ENCODE results near the gene MARK4. TPM values are rescaled to one million over a fixed set of nuclear protein-coding genes. Genes with fewer than 3 reads are reported as not detected.

MARK4 gene
- total and polyA plus RNA-seq, 4 donors = 6.0 to 40.4 (median 28.0) TPM

DNA sequence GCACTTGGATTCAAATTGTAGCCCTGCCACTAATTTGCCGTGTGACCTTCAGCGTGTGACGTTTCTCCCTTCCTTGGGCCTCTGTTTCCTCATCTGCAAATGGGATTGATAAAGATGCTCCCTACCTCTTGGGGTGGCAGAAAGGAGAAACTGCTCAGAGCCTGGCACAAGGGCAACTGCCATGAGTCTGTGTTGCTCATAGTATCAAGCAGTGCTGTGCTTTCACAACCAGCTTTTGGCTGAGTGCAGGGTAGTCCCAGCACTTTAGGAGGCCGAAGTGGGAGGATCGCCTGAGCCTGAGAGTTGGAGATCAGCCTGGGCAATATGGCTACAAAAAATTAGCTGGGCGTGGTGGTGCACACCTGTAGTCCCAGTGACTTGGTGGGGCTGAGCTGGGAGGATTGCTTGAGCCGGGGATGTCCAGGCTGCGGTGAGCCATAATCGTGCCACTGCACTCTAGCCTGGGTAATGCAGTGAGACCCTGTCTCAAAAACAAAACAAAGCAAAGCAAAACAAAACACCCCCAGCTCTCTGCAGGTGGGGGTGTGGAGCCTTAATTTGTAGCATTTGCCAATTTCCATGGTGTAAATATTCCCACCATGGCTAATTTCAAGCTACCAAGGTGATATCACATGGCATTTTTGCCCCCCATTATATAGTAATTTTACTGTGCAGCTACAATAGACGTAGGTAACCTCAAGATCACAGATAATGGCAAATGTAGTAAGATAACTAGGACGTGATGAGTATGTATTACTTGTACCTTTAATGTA is 1.6 kb upstream of the MARK4 start:
- no peak overlapping the region for H3K4me3 ChIP-seq (ENCODE audit: low read length in 2 of 2)
- no peak for ATAC-seq (ENCODE audit: low FRiP score)
- H3K27me3 ChIP-seq (ENCODE audit: control insufficient read depth in 1 of 2, insufficient read depth in 2 of 2, low read length in 1 of 2) = no peaks in the 10 kb centered on the region
- 65 to 69% methylated on average over 11 of the region's 11 CpGs for WGBS, 2 donors
- no peaks in the 10 kb centered on the region for H3K4me1 ChIP-seq (ENCODE audit: control insufficient read depth in 1 of 2, insufficient read depth in 2 of 2, low read length in 2 of 2)
- DNase-seq = no peak
- no peaks in the 10 kb centered on the region for H3K9me3 ChIP-seq (ENCODE audit: control insufficient read depth, low read length)
- no peaks in the 10 kb centered on the region for H3K36me3 ChIP-seq (ENCODE audit: control insufficient read depth in 1 of 2, insufficient read depth in 2 of 2, low read length in 1 of 2)
- intact Hi-C loops (cut with DNase I) = loop anchor here in 1 of 2 donors (5.0 kb wide), 2 partner anchors 72 to 88 kb away; partner anchors contain the start of genes BLOC1S3 and TRAPPC6A
- H3K27ac ChIP-seq (ENCODE audit: low read depth in 1 of 2, low read length in 2 of 2) = no peak overlapping the region

DNA sequence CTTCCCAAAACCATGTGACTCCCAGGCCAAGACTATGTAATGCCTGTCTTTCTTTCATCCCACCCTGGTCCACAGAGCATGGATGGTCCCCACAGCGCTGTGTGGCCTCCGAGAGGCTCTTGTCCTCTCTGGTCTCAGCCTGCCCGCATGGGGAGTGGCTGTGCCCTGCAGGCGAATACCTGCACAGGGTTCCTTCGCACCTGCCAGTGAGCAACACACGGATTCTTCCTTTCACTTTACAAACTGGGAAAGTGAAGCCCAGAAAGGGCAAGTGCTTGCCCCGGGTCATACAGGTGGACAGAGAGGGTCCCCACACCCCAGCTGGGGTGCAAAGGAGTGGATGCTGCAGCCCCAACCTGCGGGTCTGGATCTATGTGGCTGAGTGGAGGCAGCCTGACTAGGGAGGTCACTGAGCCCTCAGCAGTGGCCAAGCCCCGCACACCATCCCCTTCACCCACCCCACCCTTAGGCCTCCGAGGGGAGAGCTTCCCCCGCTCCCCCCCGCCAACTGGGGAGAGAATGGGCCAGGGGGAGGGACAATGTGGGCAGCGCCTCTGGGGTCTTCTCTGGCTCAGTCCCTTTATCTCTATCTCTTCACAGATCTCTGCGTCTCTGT is 747 bp upstream of the MARK4 start:
- ATAC-seq (ENCODE audit: low FRiP score) (peak; percentile 47), DNase-seq (no peak)
- Histone ChIP-seq H3K4me3 (ENCODE audit: low read length in 2 of 2) (peak overlapping the region; percentile 83 to 97), H3K36me3 (ENCODE audit: control insufficient read depth in 1 of 2, insufficient read depth in 2 of 2, low read length in 1 of 2) (no peaks in the 10 kb centered on the region), H3K27ac (ENCODE audit: low read depth in 1 of 2, low read length in 2 of 2) (no peak overlapping the region), H3K4me1 (ENCODE audit: control insufficient read depth in 1 of 2, insufficient read depth in 2 of 2, low read length in 2 of 2) (no peaks in the 10 kb centered on the region), H3K9me3 (ENCODE audit: control insufficient read depth, low read length) (no peaks in the 10 kb centered on the region), H3K27me3 (ENCODE audit: control insufficient read depth in 1 of 2, insufficient read depth in 2 of 2, low read length in 1 of 2) (no peaks in the 10 kb centered on the region)
- intact Hi-C loops (cut with DNase I) = loop anchor here in 1 of 2 donors (5.0 kb wide), 2 partner anchors 73 to 87 kb away; partner anchors contain the start of genes BLOC1S3 and TRAPPC6A
- 34 to 42% methylated on average over 12 to 14 of the region's 14 CpGs for WGBS, 2 donors

DNA sequence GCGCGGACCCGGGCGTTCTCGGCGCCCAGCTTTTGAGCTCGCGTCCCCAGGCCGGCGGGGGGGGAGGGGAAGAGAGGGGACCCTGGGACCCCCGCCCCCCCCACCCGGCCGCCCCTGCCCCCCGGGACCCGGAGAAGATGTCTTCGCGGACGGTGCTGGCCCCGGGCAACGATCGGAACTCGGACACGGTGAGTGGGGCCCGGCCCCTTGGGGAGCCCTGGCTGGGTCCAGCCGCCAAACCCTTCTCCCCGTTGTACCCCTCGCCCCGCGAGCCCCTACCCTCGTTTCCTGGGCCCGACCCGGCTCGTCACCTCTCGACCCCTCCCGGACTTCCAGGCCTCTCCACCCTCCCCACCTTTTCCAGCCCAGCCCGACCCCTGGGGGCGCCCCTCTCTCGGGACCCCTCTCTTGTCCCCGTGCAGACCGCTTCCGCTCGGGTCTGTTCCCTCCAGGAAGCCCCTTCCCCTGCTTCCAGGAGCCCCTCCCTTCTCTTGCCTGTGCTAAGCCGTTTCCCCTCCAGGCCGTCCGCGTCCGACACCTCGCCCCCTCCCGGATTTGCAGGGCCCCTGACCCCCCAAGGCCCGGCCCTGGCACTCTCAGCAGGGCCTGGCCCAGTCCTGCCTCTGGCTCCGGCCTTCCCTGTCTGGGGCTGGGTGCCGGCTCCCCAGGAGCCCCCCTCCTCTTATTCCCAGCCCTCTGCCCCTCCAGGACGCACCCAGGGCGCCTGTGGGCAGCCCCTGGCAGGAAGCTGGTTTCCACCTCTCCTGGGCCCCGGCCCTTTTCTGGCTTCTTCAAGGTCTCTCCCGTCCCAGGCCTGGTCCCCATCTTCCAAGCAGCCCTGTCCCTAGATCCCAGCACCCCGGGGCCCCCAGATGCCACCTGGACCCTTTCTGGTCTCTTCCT is 632 bp downstream of the MARK4 start:
- WGBS, 2 donors = 1% methylated on average over 33 to 57 of the region's 57 CpGs
- Histone ChIP-seq H3K9me3 (ENCODE audit: control insufficient read depth, low read length) (no peaks in the 10 kb centered on the region), H3K4me1 (ENCODE audit: control insufficient read depth in 1 of 2, insufficient read depth in 2 of 2, low read length in 2 of 2) (no peaks in the 10 kb centered on the region), H3K27ac (ENCODE audit: low read depth in 1 of 2, low read length in 2 of 2) (no peak overlapping the region), H3K4me3 (ENCODE audit: low read length in 2 of 2) (peak overlapping the region; percentile 83 to 97), H3K36me3 (ENCODE audit: control insufficient read depth in 1 of 2, insufficient read depth in 2 of 2, low read length in 1 of 2) (no peaks in the 10 kb centered on the region), H3K27me3 (ENCODE audit: control insufficient read depth in 1 of 2, insufficient read depth in 2 of 2, low read length in 1 of 2) (no peaks in the 10 kb centered on the region)
- ATAC-seq (ENCODE audit: low FRiP score) = peak; percentile 5
- intact Hi-C loops (cut with DNase I) = loop anchor here in 1 of 2 donors (5.0 kb wide), 2 partner anchors 74 to 86 kb away; partner anchors contain the start of genes BLOC1S3 and TRAPPC6A
- peak in 1 of 2 donors; percentile 64 for DNase-seq

DNA sequence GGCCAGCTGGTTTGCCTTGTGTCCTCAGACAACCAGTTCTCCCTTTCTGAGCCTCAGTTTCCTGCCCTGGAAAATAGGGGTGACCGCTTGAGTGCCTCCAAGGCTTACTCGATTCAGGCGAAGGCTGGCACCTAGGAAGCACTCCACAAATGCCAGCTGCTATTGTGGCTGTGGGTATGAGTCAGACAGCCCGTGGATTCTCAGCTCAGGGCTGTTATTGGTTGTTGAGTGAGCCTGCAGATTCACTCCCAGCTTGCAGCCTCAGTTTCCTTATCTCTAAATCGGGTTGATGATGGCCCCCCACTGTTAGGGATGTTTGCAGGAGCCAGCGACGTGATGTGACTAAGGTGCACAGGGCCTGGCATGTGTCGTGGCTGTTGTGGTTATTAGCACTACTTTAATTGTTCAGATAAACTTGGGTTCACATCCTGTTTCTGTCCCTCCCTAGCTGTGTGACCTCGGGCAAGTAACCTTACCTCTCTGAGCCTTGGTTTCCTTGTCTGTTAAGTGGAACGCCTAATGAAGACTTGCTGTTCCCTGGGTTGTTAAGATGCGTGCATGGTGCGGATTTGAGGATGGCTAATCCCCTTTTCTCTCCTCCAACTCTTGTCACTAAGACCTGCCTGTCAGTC is 2.4 kb downstream of the MARK4 start:
- no peak overlapping the region for H3K27ac ChIP-seq (ENCODE audit: low read depth in 1 of 2, low read length in 2 of 2)
- DNase-seq (no peak), ATAC-seq (ENCODE audit: low FRiP score) (no peak)
- intact Hi-C loops (cut with DNase I) = loop anchor here in 1 of 2 donors (5.0 kb wide), 2 partner anchors 76 to 84 kb away; partner anchors contain the start of genes BLOC1S3 and TRAPPC6A
- 68 to 70% methylated on average over 12 of the region's 12 CpGs for WGBS, 2 donors
- H3K36me3 ChIP-seq (ENCODE audit: control insufficient read depth in 1 of 2, insufficient read depth in 2 of 2, low read length in 1 of 2) = no peaks in the 10 kb centered on the region
- H3K9me3 ChIP-seq (ENCODE audit: control insufficient read depth, low read length) = no peaks in the 10 kb centered on the region
- H3K27me3 ChIP-seq (ENCODE audit: control insufficient read depth in 1 of 2, insufficient read depth in 2 of 2, low read length in 1 of 2) = no peaks in the 10 kb centered on the region
- no peaks in the 10 kb centered on the region for H3K4me1 ChIP-seq (ENCODE audit: control insufficient read depth in 1 of 2, insufficient read depth in 2 of 2, low read length in 2 of 2)
- no peak overlapping the region for H3K4me3 ChIP-seq (ENCODE audit: low read length in 2 of 2)

DNA sequence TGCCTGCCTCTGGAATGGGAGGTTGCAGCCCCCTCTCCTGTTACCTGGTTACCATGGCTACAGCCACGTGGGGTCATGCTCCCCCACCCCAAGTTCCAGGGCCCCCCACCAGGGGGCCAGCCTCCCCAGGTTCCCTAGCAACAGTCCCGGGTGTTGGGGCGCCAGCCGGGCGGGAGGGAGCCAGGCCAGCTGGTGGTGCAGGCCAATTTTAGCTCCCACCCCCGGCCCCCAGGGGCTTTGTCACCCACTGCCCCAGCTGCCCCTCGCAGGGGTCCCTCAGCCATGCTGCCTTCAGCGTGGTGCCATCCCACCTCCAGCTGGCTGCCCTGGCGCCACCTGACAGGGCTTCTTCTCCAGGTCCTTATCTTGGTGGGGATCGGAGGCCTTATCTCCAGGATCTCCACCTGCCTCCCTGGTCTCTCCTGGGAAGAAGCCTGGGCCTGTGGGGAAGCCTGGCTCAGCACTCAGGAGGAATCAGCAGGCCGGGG is 3.0 kb downstream of the MARK4 start:
- intact Hi-C loops (cut with DNase I) = loop anchor here in 1 of 2 donors (5.0 kb wide), 2 partner anchors 77 to 83 kb away; partner anchors contain the start of genes BLOC1S3 and TRAPPC6A

DNA sequence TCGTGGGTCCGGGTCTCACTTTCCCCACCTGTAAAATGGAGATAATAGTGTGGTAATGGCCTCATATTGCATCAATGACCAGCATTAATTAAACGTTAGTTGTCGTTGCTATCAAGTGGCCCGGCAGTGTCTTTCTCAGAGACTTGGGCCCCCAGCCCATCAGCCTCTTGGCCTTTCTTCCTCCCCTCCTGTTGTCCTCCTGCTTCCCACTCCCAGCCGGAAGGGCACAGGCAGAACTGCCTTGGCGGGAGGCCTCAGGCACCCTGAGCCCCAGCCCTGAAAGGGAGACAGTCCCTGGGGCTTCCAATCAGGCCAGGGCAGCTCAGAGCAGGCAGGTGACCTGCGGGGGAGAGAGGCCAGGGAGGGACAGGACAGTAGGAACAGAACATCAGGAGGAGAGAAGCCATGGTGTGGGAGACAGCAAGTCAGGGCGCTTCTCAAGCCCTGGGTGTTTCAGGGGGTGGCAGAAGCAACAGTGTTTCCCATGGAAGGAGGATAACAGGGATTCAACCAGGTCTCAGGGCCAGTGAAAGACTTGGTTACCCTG is 4.6 kb downstream of the MARK4 start:
- 77 to 83% methylated on average over 9 of the region's 9 CpGs for WGBS, 2 donors
- Histone ChIP-seq H3K9me3 (ENCODE audit: control insufficient read depth, low read length) (no peaks in the 10 kb centered on the region), H3K27me3 (ENCODE audit: control insufficient read depth in 1 of 2, insufficient read depth in 2 of 2, low read length in 1 of 2) (no peaks in the 10 kb centered on the region), H3K36me3 (ENCODE audit: control insufficient read depth in 1 of 2, insufficient read depth in 2 of 2, low read length in 1 of 2) (peaks cover 0 to 3% of the 10 kb centered on the region in 2 donors), H3K4me3 (ENCODE audit: low read length in 2 of 2) (no peak overlapping the region), H3K4me1 (ENCODE audit: control insufficient read depth in 1 of 2, insufficient read depth in 2 of 2, low read length in 2 of 2) (no peaks in the 10 kb centered on the region), H3K27ac (ENCODE audit: low read depth in 1 of 2, low read length in 2 of 2) (no peak overlapping the region)
- intact Hi-C loops (cut with DNase I) = no loop called here
- DNase-seq (no peak), ATAC-seq (ENCODE audit: low FRiP score) (no peak)

More for the DNA sequence above, 3.0 kb downstream of the MARK4 start:
- WGBS, 2 donors = 60 to 67% methylated on average over 11 of the region's 11 CpGs
- H3K27ac ChIP-seq (ENCODE audit: low read depth in 1 of 2, low read length in 2 of 2) = no peak overlapping the region
- ATAC-seq (ENCODE audit: low FRiP score) (no peak), DNase-seq (no peak)
- H3K27me3 ChIP-seq (ENCODE audit: control insufficient read depth in 1 of 2, insufficient read depth in 2 of 2, low read length in 1 of 2) = no peaks in the 10 kb centered on the region
- H3K36me3 ChIP-seq (ENCODE audit: control insufficient read depth in 1 of 2, insufficient read depth in 2 of 2, low read length in 1 of 2) = peaks cover 0 to 3% of the 10 kb centered on the region in 2 donors
- H3K4me1 ChIP-seq (ENCODE audit: control insufficient read depth in 1 of 2, insufficient read depth in 2 of 2, low read length in 2 of 2) = no peaks in the 10 kb centered on the region
- no peaks in the 10 kb centered on the region for H3K9me3 ChIP-seq (ENCODE audit: control insufficient read depth, low read length)
- no peak overlapping the region for H3K4me3 ChIP-seq (ENCODE audit: low read length in 2 of 2)

DNA sequence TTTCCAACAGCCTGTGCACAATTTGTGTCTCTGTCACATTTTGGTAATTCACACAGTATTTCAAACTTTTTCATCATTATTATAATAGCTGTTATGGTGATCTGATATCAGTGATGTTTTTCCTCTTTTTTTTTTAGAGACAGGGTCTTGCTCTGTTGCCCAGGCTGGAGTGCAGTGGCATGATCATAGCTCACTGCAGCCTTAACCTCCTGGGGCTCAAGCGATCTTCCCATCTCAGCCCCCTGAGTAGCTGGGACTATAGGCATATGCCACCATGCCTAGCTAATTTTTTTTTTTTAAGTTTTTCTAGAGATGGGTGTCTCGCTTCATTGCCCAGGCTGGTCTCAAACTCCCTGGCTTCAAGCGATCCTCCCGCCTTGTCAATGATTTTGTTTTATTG is 5.8 kb downstream of the MARK4 start:
- ATAC-seq (ENCODE audit: low FRiP score) (no peak), DNase-seq (no peak)
- no peak overlapping the region for H3K27ac ChIP-seq (ENCODE audit: low read depth in 1 of 2, low read length in 2 of 2)
- no peak overlapping the region for H3K4me3 ChIP-seq (ENCODE audit: low read length in 2 of 2)
- no peaks in the 10 kb centered on the region for H3K9me3 ChIP-seq (ENCODE audit: control insufficient read depth, low read length)
- H3K27me3 ChIP-seq (ENCODE audit: control insufficient read depth in 1 of 2, insufficient read depth in 2 of 2, low read length in 1 of 2) = no peaks in the 10 kb centered on the region
- peaks cover 0 to 3% of the 10 kb centered on the region in 2 donors for H3K36me3 ChIP-seq (ENCODE audit: control insufficient read depth in 1 of 2, insufficient read depth in 2 of 2, low read length in 1 of 2)
- intact Hi-C loops (cut with DNase I) = no loop called here
- H3K4me1 ChIP-seq (ENCODE audit: control insufficient read depth in 1 of 2, insufficient read depth in 2 of 2, low read length in 2 of 2) = no peaks in the 10 kb centered on the region
- 96 to 97% methylated on average over 4 of the region's 4 CpGs for WGBS, 2 donors

Data from aorta (tissue), 5 donors.